T-helper 22 cell (primary cell): Measurements from ENCODE around the gene HMGB4.

ENCODE experiments used
- DNase-seq: peaks from one replicate; pipeline ENCODE4 v3.0.0-alpha.2; 2020; ENCODE audit warnings: low read depth

HMGB4 gene

GRCh38 chr1:33863779-33864178 lies at the start of gene HMGB4:
TSS of gene HMGB4 (plus strand) at chr1:33864079. CDS start at chr1:33864192, 113 bp downstream.
- DNase-seq: no peak

GRCh38 chr1:33814166-33814565 lies 49.7 kb upstream of the HMGB4 start:
- DNase-seq: no peak

- DNase-seq: no peak
These were observed 48.8 kb upstream of the HMGB4 start for GRCh38 chr1:33815061-33815460.

GRCh38 chr1:33818071-33818470 lies 45.8 kb upstream of the HMGB4 start:
- no peak for DNase-seq

GRCh38 chr1:33819290-33819912 lies 44.5 kb upstream of the HMGB4 start:
- DNase-seq: no peak

GRCh38 chr1:33819913-33820311 lies 44.0 kb upstream of the HMGB4 start:
- no peak for DNase-seq

GRCh38 chr1:33820804-33821203 lies 43.1 kb upstream of the HMGB4 start:
- no peak for DNase-seq

- no peak for DNase-seq
These were observed 42.6 kb upstream of the HMGB4 start for GRCh38 chr1:33821291-33821690.

- DNase-seq: no peak
These were observed 41.5 kb upstream of the HMGB4 start for GRCh38 chr1:33822396-33822795.

- no peak for DNase-seq
These were observed 40.5 kb upstream of the HMGB4 start for GRCh38 chr1:33823401-33823800.

GRCh38 chr1:33823830-33824229 lies 40.0 kb upstream of the HMGB4 start:
- DNase-seq: no peak

- DNase-seq: no peak
These were observed 39.6 kb upstream of the HMGB4 start for GRCh38 chr1:33824321-33824720.

GRCh38 chr1:33824971-33825370 lies 38.9 kb upstream of the HMGB4 start:
- no peak for DNase-seq

GRCh38 chr1:33825506-33825905 lies 38.4 kb upstream of the HMGB4 start:
- no peak for DNase-seq

- DNase-seq: no peak
These were observed 37.6 kb upstream of the HMGB4 start for GRCh38 chr1:33826311-33826710.

- no peak for DNase-seq
These were observed 37.2 kb upstream of the HMGB4 start for GRCh38 chr1:33826711-33827110.

GRCh38 chr1:33828059-33828458 lies 35.8 kb upstream of the HMGB4 start:
- DNase-seq: no peak

- DNase-seq: no peak
These were observed 35.2 kb upstream of the HMGB4 start for GRCh38 chr1:33828654-33829053.

GRCh38 chr1:33836911-33837310 lies 27.0 kb upstream of the HMGB4 start:
- no peak for DNase-seq

- DNase-seq: no peak
These were observed 26.2 kb upstream of the HMGB4 start for GRCh38 chr1:33837635-33838034.

- DNase-seq: no peak
These were observed 22.4 kb upstream of the HMGB4 start for GRCh38 chr1:33841494-33841893.

- DNase-seq: no peak
These were observed 21.5 kb upstream of the HMGB4 start for GRCh38 chr1:33842348-33842747.

- no peak for DNase-seq
These were observed 19.7 kb upstream of the HMGB4 start for GRCh38 chr1:33844166-33844565.

GRCh38 chr1:33846861-33847260 lies 17.0 kb upstream of the HMGB4 start:
- no peak for DNase-seq
